ENCODE results near the gene OSBPL1A. TPM values are rescaled to one million over a fixed set of nuclear protein-coding genes. Genes with fewer than 3 reads are reported as not detected.

Gene OSBPL1A
- total and polyA plus RNA-seq, 10 of the 15 experiments (the other 5 are each of a cell fraction or from before 2014, with no cell fraction given) = 0.02 to 0.83 (median 0.11) TPM; not detected in 6

DNA sequence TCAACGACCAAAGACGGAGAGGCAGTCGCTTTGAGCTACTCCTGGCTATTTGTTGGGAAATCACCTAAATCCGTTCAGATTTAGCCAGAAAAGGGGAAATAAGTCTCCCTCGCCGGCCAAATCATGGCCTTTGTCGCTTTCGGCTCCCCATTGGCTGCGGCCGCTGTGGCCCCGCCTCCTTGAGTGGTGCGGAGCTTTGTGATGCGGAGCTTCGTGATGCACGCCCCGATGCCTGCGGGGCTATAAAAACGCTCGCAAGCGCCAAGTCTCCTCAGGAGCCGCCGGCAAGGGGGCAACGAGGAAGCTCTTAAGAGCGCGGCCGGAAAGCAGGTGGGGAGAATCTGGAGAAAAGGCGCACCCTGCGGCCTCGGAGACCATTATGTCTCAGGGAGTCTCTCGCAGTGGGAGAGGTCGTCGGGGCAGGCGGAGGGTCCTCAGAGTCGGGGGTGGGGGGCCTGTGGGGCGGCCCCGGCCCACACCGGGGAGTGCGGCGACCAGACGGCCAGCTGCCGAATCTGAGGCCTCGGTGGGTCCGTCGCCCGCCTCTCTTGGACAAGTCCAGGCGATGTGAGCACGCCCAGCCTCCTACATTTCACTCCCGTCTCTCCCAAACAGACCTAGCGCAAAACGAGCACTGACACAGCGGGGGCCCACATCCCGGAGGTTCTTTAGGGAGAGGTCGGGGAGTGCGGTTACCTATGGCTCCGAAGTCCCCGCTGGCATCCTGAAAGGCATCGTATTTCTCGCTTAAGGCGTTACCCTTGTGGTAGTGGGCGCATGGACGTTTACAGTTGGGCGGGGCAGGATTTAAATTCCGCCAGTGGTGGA lies 258.6 kb downstream of the OSBPL1A start, which contains the start of gene CABYR (continued):
- TF ChIP-seq, protein P1, sequence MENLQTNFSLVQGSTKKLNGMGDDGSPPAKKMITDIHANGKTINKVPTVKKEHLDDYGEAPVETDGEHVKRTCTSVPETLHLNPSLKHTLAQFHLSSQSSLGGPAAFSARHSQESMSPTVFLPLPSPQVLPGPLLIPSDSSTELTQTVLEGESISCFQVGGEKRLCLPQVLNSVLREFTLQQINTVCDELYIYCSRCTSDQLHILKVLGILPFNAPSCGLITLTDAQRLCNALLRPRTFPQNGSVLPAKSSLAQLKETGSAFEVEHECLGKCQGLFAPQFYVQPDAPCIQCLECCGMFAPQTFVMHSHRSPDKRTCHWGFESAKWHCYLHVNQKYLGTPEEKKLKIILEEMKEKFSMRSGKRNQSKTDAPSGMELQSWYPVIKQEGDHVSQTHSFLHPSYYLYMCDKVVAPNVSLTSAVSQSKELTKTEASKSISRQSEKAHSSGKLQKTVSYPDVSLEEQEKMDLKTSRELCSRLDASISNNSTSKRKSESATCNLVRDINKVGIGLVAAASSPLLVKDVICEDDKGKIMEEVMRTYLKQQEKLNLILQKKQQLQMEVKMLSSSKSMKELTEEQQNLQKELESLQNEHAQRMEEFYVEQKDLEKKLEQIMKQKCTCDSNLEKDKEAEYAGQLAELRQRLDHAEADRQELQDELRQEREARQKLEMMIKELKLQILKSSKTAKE (IDR thresholded peaks at IDR 0.05; ENCODE audit: low read depth, poor library complexity, severe bottlenecking) = no peak
- TF ChIP-seq, protein P2, sequence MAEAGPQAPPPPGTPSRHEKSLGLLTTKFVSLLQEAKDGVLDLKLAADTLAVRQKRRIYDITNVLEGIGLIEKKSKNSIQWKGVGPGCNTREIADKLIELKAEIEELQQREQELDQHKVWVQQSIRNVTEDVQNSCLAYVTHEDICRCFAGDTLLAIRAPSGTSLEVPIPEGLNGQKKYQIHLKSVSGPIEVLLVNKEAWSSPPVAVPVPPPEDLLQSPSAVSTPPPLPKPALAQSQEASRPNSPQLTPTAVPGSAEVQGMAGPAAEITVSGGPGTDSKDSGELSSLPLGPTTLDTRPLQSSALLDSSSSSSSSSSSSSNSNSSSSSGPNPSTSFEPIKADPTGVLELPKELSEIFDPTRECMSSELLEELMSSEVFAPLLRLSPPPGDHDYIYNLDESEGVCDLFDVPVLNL (IDR thresholded peaks at IDR 0.05; ENCODE audit: low read depth, low read length) = no peak
- TF ChIP-seq CHD4 (IDR thresholded peaks at IDR 0.05) (no peak), ZBTB40 (IDR thresholded peaks at IDR 0.05; ENCODE audit: borderline replicate concordance) (no peak), BCL11A (IDR thresholded peaks at IDR 0.05; ENCODE audit: low read depth, low read length) (no peak), SUPT20H (IDR thresholded peaks at IDR 0.05; ENCODE audit: borderline replicate concordance, control insufficient read depth, low read depth, low read length) (no peak), RAD21 (IDR thresholded peaks at IDR 0.05; ENCODE audit: insufficient read depth, low read depth, low read length) (no peak), TCF12 (IDR thresholded peaks at IDR 0.05; ENCODE audit: low read depth, low read length) (no peak), EP300 (IDR thresholded peaks at IDR 0.05; ENCODE audit: borderline replicate concordance in 1 of 2, control insufficient read depth in 1 of 2, low read depth in 2 of 2, low read length in 2 of 2) (no peak), NR2C1 (IDR thresholded peaks at IDR 0.05) (no peak), NRF1 (conservative IDR thresholded peaks at IDR 0.05; ENCODE audit: low read depth, low read length) (no peak), BRCA1 (IDR thresholded peaks at IDR 0.05; ENCODE audit: low read depth, low read length) (no peak), PKNOX1 (IDR thresholded peaks at IDR 0.05) (no peak)
- TF ChIP-seq, protein P3, sequence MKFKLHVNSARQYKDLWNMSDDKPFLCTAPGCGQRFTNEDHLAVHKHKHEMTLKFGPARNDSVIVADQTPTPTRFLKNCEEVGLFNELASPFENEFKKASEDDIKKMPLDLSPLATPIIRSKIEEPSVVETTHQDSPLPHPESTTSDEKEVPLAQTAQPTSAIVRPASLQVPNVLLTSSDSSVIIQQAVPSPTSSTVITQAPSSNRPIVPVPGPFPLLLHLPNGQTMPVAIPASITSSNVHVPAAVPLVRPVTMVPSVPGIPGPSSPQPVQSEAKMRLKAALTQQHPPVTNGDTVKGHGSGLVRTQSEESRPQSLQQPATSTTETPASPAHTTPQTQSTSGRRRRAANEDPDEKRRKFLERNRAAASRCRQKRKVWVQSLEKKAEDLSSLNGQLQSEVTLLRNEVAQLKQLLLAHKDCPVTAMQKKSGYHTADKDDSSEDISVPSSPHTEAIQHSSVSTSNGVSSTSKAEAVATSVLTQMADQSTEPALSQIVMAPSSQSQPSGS (IDR thresholded peaks at IDR 0.05; ENCODE audit: low read length) = no peak
- TF ChIP-seq, protein P4, sequence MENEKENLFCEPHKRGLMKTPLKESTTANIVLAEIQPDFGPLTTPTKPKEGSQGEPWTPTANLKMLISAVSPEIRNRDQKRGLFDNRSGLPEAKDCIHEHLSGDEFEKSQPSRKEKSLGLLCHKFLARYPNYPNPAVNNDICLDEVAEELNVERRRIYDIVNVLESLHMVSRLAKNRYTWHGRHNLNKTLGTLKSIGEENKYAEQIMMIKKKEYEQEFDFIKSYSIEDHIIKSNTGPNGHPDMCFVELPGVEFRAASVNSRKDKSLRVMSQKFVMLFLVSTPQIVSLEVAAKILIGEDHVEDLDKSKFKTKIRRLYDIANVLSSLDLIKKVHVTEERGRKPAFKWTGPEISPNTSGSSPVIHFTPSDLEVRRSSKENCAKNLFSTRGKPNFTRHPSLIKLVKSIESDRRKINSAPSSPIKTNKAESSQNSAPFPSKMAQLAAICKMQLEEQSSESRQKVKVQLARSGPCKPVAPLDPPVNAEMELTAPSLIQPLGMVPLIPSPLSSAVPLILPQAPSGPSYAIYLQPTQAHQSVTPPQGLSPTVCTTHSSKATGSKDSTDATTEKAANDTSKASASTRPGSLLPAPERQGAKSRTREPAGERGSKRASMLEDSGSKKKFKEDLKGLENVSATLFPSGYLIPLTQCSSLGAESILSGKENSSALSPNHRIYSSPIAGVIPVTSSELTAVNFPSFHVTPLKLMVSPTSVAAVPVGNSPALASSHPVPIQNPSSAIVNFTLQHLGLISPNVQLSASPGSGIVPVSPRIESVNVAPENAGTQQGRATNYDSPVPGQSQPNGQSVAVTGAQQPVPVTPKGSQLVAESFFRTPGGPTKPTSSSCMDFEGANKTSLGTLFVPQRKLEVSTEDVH (IDR thresholded peaks at IDR 0.05; ENCODE audit: low read depth, partially characterized antibody) = no peak
